ENCODE measurements around the gene ZNF385D. TPM values are rescaled to one million over a fixed set of nuclear protein-coding genes. Genes with fewer than 3 reads are reported as not detected.

The ZNF385D gene
- total RNA-seq, 1 experiment from 2014 or later, result 0.28 TPM

DNA sequence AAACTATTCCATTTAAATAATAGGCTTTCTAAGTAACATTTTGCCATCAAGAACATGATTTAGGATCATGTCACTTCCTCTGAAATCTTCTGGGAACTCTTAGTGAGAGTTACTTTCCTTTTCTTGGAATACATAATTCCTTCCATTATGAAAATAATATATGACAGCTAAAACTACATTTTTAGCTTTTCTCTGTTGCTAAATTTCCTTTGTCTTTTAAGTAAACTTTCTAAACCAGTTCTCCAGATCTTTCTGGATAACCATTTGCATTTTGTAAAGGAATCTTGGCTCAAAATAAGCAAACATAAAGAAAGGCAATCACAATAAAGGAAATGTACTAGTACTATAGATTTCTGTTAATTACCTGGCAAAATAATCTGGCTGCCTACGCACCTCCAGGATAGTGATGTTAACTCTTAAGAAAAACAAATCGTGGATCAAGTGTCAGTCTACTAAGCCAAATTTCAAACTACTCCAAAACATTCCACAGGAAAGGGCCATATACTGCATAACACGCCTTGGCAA, 165.7 kb downstream of the ZNF385D start:
- Histone ChIP-seq H3K27ac (no peak overlapping the region), H3K9me3 (ENCODE audit: insufficient read depth, low read depth) (no peaks in the 10 kb centered on the region), H3F3A (ENCODE audit: insufficient read depth, low read depth) (no peaks in the 10 kb centered on the region), H4K20me1 (ENCODE audit: insufficient read depth) (no peaks in the 10 kb centered on the region), H3K36me3 (ENCODE audit: low read depth) (no peaks in the 10 kb centered on the region), H3K4me2 (no peak overlapping the region), H2AFZ (no peak overlapping the region), H3K9me2 (ENCODE audit: insufficient read depth) (no peaks in the 10 kb centered on the region), H3K27me3 (ENCODE audit: insufficient read depth, low read depth) (no peaks in the 10 kb centered on the region), H3K79me2 (ENCODE audit: low read depth) (no peaks in the 10 kb centered on the region), H3K4me1 (replicated peaks; ENCODE audit: insufficient read depth) (no peaks in the 10 kb centered on the region), H3K4me3 (no peak overlapping the region)
- BruUV-seq (replicated peaks), result no TSS peak
- intact Hi-C loops (cut with micrococcal nuclease; ENCODE audit: unreplicated experiment), result no loop called here
- ChIA-PET POLR2A (ENCODE audit: unreplicated experiment) (no interaction called here), CTCF (no interaction called here)
- no peak for DNase-seq
- TF ChIP-seq, protein P1, sequence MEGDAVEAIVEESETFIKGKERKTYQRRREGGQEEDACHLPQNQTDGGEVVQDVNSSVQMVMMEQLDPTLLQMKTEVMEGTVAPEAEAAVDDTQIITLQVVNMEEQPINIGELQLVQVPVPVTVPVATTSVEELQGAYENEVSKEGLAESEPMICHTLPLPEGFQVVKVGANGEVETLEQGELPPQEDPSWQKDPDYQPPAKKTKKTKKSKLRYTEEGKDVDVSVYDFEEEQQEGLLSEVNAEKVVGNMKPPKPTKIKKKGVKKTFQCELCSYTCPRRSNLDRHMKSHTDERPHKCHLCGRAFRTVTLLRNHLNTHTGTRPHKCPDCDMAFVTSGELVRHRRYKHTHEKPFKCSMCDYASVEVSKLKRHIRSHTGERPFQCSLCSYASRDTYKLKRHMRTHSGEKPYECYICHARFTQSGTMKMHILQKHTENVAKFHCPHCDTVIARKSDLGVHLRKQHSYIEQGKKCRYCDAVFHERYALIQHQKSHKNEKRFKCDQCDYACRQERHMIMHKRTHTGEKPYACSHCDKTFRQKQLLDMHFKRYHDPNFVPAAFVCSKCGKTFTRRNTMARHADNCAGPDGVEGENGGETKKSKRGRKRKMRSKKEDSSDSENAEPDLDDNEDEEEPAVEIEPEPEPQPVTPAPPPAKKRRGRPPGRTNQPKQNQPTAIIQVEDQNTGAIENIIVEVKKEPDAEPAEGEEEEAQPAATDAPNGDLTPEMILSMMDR (conservative IDR thresholded peaks at IDR 0.05), result no peak

DNA sequence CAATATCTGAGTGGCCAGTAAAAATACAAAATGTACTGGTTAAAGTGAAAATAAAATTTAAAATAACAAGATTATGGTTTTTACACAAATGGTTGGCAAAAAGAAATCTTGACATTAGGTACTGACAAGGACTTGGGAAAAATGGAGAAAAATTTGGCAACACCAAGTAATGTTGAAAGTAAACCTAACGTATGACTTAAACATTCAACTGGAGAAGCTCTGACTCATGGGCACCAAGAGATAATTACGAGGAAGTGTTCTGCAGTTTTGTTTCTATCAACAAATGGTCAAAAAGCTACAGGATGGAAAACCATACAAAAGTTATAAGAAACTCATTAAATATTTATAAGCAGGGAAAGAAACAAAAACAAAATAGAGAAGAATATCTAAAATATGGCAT, 177.7 kb downstream of the ZNF385D start:
- Histone ChIP-seq H3K4me3 (no peak overlapping the region), H3K4me2 (no peak overlapping the region), H3F3A (ENCODE audit: insufficient read depth, low read depth) (no peaks in the 10 kb centered on the region), H3K9me3 (ENCODE audit: insufficient read depth, low read depth) (no peaks in the 10 kb centered on the region), H3K79me2 (ENCODE audit: low read depth) (no peaks in the 10 kb centered on the region), H3K9me2 (ENCODE audit: insufficient read depth) (no peaks in the 10 kb centered on the region), H3K36me3 (ENCODE audit: low read depth) (no peaks in the 10 kb centered on the region), H2AFZ (no peak overlapping the region), H3K27me3 (ENCODE audit: insufficient read depth, low read depth) (no peaks in the 10 kb centered on the region), H3K4me1 (replicated peaks; ENCODE audit: insufficient read depth) (no peaks in the 10 kb centered on the region), H4K20me1 (ENCODE audit: insufficient read depth) (no peaks in the 10 kb centered on the region), H3K27ac (no peak overlapping the region)
- POLR2A ChIA-PET (ENCODE audit: unreplicated experiment), result no interaction called here
- BruUV-seq (replicated peaks), result no TSS peak
- intact Hi-C loops (cut with micrococcal nuclease; ENCODE audit: unreplicated experiment), result no loop called here
- CTCF ChIA-PET, result no interaction called here
- TF ChIP-seq, protein P1 (conservative IDR thresholded peaks at IDR 0.05), result no peak
- TF ChIP-seq EZH2 (IDR thresholded peaks at IDR 0.05; ENCODE audit: low read depth), result no peak
- no peak for DNase-seq

DNA sequence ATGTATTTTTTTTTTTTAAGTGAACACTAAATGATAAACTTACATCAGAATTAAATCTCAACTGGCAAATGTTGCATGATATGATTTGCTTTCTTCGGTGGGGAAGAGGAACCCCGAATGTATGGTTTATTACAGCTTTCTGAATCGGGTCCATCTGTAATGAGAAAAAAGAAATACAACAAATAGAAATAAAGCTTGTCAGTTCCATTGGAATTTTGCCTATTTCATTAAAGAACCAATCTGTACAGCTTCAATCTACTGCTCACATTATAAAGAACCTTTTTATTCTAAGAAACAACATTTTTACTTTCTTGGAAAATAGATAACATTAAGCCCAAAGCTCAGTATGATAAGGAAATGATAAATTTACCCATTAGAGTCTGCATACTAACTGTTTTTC, 186.5 kb downstream of the ZNF385D start:
- H3K27me3 ChIP-seq (ENCODE audit: insufficient read depth, low read depth), result no peaks in the 10 kb centered on the region
- H2AFZ ChIP-seq, result no peak overlapping the region
- ChIA-PET POLR2A (ENCODE audit: unreplicated experiment) (no interaction called here), CTCF (no interaction called here)
- no peak overlapping the region for H3K4me3 ChIP-seq
- H3K9me2 ChIP-seq (ENCODE audit: insufficient read depth), result no peaks in the 10 kb centered on the region; the same call in 1 of the 2 replicates
- intact Hi-C loops (cut with micrococcal nuclease; ENCODE audit: unreplicated experiment), result no loop called here
- H3K4me2 ChIP-seq, result no peak overlapping the region
- no peak overlapping the region for H3K27ac ChIP-seq
- BruUV-seq (replicated peaks), result no TSS peak
- H4K20me1 ChIP-seq (ENCODE audit: insufficient read depth), result no peaks in the 10 kb centered on the region; the same call in 1 of the 2 replicates
- no peaks in the 10 kb centered on the region for H3F3A ChIP-seq (ENCODE audit: insufficient read depth, low read depth)
- no peak for DNase-seq
- no peak for TF ChIP-seq EZH2 (IDR thresholded peaks at IDR 0.05; ENCODE audit: low read depth)
- TF ChIP-seq, protein P1 (conservative IDR thresholded peaks at IDR 0.05), result no peak
- H3K9me3 ChIP-seq (ENCODE audit: insufficient read depth, low read depth), result no peaks in the 10 kb centered on the region
- H3K36me3 ChIP-seq (ENCODE audit: low read depth), result no peaks in the 10 kb centered on the region
- H3K79me2 ChIP-seq (ENCODE audit: low read depth), result no peaks in the 10 kb centered on the region
- no peaks in the 10 kb centered on the region for H3K4me1 ChIP-seq (replicated peaks; ENCODE audit: insufficient read depth)

All from PC-9 (cell line).